Measurements from ENCODE around the gene CHCHD6.

GRCh38 chr3:126989316-126990023, 285.4 kb downstream of the CHCHD6 start:
- no peak for TF ChIP-seq CTCF (IDR thresholded peaks at IDR 0.05)
- no peak for TF ChIP-seq POLR2A (IDR thresholded peaks at IDR 0.05)

Measured in adrenal gland (tissue), 5 donors.